Sigmoid colon (tissue), 4 donors: ENCODE data around the gene GSTCD.

ENCODE experiments used
- EP300 ChIP-seq, 4 donors: sonication (generic); formaldehyde crosslinking; IDR thresholded peaks; one replicate each; pipeline ENCODE4 v1.6.1; 2017; ENCODE audit warnings: antibody characterized with exemption in 4 of 4
- TF ChIP-seq, protein P1 (sequence below), 4 experiments: fragments of 450-650 bp in 3 of 4; fragments of 200-600 bp in 1 of 4; IDR thresholded peaks; one replicate each; pipeline ENCODE4 v1.5.1; 2016 to 2019; ENCODE audit warnings: antibody characterized with exemption in 4 of 4, mild to moderate bottlenecking in 3 of 4, moderate library complexity in 2 of 4

DNA sequence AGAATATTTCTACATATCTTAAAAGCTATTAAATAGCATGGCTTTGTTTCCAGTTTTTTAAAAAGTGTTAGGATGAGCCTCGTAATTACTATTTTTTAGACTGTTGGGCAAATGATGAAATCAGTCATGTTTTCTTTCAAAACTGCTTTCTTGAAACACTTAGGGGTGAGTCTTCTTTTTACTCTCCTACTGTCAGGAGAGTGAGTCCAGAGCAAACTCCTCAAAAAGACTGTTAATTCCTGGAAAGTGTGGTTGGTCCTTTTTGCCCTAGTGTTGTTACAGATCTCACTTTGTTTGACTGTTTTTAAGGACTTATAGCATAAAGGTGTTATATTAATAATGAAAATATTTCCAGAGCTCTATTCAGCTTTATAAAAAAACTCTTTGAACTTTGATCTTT, 6.3 kb downstream of the GSTCD start:
- TF ChIP-seq, protein P1, sequence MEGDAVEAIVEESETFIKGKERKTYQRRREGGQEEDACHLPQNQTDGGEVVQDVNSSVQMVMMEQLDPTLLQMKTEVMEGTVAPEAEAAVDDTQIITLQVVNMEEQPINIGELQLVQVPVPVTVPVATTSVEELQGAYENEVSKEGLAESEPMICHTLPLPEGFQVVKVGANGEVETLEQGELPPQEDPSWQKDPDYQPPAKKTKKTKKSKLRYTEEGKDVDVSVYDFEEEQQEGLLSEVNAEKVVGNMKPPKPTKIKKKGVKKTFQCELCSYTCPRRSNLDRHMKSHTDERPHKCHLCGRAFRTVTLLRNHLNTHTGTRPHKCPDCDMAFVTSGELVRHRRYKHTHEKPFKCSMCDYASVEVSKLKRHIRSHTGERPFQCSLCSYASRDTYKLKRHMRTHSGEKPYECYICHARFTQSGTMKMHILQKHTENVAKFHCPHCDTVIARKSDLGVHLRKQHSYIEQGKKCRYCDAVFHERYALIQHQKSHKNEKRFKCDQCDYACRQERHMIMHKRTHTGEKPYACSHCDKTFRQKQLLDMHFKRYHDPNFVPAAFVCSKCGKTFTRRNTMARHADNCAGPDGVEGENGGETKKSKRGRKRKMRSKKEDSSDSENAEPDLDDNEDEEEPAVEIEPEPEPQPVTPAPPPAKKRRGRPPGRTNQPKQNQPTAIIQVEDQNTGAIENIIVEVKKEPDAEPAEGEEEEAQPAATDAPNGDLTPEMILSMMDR (IDR thresholded peaks at IDR 0.05), result no peak
- no peak for TF ChIP-seq EP300 (IDR thresholded peaks at IDR 0.05)
